BJ (cell line): ENCODE data around the gene IFIT3. TPM values are rescaled to one million over a fixed set of nuclear protein-coding genes. Genes with fewer than 3 reads are reported as not detected.

Source experiments
- CTCF ChIA-PET: fragments of 350-600 bp; formaldehyde crosslinking; extraction: SDS; loops from one replicate; lab custom pipeline; 2021; ENCODE audit warnings: antibody characterized with exemption, inconsistent platforms; lab: Yijun Ruan, JAX
- POLR2A ChIA-PET: fragments of 300-600 bp; sonication (Branson Sonifier 250); formaldehyde crosslinking; extraction: SDS; loops from one replicate; lab custom pipeline; 2021; ENCODE audit warnings: antibody characterized with exemption; lab: Charles Lee
- DNase-seq: peaks from one replicate; pipeline ENCODE4 v3.0.0-alpha.2; 2011; ENCODE audit warnings: low read depth
- H3K27me3 ChIP-seq: 2 replicates; pipeline ENCODE4 v1.6.0; 2011; ENCODE audit warnings: low read length; ENCODE audit not compliant: control insufficient read depth, insufficient read depth
- H3K36me3 ChIP-seq: 2 replicates; pipeline ENCODE4 v1.5.1; 2011; ENCODE audit warnings: low read length; ENCODE audit not compliant: control insufficient read depth, insufficient read depth
- H3K4me3 ChIP-seq: 2 replicates; pipeline ENCODE4 v1.5.1; 2011; ENCODE audit warnings: low read depth, mild to moderate bottlenecking, control low read depth, low read length
- CTCF ChIP-seq: IDR thresholded peaks from 2 replicates; pipeline ENCODE4 v1.5.1; 2011; ENCODE audit warnings: low read depth, mild to moderate bottlenecking, control low read depth, inconsistent platforms, low read length, moderate library complexity; ENCODE audit not compliant: insufficient read depth
- polyA plus RNA-seq: library from polyadenylated mRNA; depleted of rRNA; stranded (reverse); fragments of >200 nt; gene quantifications from 2 replicates; pipeline ENCODE4 v1.2.3, GENCODE V29; 2011

Gene IFIT3
- polyA plus RNA-seq, 1 experiment: 18.7 TPM

- no peak overlapping the region for H3K4me3 ChIP-seq
- H3K27me3 ChIP-seq: no peaks in the 10 kb centered on the region
- H3K36me3 ChIP-seq: no peaks in the 10 kb centered on the region
- DNase-seq: no peak
- ChIA-PET CTCF (interaction anchor here (3.9 kb wide), 1 partner anchor 9 kb away, joined by 30 read pairs; no protein-coding TSS in a partner anchor), POLR2A (no interaction called here)
- no peak for TF ChIP-seq CTCF
Observed at GRCh38 chr10:89360157-89360556, 32.4 kb downstream of the IFIT3 start.

- Histone ChIP-seq H3K27me3 (no peaks in the 10 kb centered on the region), H3K36me3 (no peaks in the 10 kb centered on the region), H3K4me3 (no peak overlapping the region)
- DNase-seq: no peak
- CTCF ChIA-PET: interaction anchor here (1.2 kb wide), 2 partner anchors 52 to 144 kb away, joined by 3 read pairs; partner anchors contain the start of gene IFIT5
- TF ChIP-seq CTCF: no peak
- POLR2A ChIA-PET: no interaction called here
Observed at GRCh38 chr10:89362929-89363328, 35.1 kb downstream of the IFIT3 start.

DNA sequence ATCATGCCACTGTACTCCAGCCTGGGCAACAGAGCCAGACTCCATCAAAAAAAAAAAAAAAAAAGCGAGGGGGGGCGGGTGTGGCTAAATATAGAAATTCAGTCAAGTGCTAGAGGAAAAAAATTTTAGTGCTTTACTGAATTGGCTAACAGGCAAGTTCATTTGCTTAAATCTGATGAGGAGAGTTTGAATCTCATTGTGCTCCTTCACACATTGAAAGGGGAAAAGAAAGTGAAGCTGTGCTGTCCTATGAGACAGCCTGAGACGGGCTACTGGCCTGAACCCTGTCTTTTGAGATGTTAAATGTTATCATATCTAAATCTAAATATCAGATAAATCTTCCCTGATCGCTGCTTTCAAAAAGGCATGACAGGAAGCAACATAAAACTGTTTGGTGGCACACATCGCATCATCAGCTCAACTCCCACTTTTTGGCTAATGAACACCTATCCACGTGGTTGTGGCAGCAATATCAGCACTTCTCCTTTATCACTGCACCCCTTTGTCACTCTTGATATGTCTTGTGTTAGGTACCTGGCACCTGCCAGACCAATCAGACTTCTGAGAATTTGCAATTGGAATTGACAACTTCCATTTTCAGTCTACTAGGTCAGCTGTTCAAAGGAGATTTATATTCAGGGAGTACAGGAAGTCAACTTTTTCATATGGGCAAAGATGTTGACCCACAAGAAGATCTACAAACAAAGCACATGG is 36.1 kb downstream of the IFIT3 start:
- ChIA-PET POLR2A (no interaction called here), CTCF (interaction anchor here (1.0 to 1.2 kb wide), 3 partner anchors 33 to 145 kb away, joined by 3 read pairs; partner anchors contain the start of gene IFIT5)
- no peak for TF ChIP-seq CTCF
- no peak for DNase-seq
- H3K36me3 ChIP-seq: no peaks in the 10 kb centered on the region
- no peak overlapping the region for H3K4me3 ChIP-seq
- no peaks in the 10 kb centered on the region for H3K27me3 ChIP-seq

DNA sequence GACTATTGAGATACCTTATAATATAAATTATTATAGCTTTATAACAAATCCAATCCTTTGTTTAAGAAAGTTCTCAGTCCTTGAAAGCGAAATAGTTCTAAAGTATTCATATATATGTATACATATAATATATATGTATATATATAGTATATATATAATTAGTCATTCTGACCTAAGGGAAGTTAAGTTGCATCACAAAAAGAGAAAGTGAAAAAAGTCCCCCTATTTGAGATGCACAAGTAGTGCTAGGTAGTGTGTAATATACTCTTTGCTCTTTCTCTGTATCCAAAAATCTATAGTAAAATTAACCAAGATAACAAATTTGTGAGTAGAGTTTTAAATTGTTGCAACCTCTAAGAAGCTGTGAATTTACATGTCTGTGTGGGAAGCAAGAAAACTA is 36.7 kb downstream of the IFIT3 start:
- POLR2A ChIA-PET: no interaction called here
- DNase-seq: no peak
- Histone ChIP-seq H3K36me3 (no peaks in the 10 kb centered on the region), H3K4me3 (no peak overlapping the region), H3K27me3 (no peaks in the 10 kb centered on the region)
- TF ChIP-seq CTCF: no peak
- CTCF ChIA-PET: interaction anchor here (1.0 to 1.3 kb wide), 4 partner anchors 10 to 94 kb away, joined by 3 read pairs; no protein-coding TSS in a partner anchor

DNA sequence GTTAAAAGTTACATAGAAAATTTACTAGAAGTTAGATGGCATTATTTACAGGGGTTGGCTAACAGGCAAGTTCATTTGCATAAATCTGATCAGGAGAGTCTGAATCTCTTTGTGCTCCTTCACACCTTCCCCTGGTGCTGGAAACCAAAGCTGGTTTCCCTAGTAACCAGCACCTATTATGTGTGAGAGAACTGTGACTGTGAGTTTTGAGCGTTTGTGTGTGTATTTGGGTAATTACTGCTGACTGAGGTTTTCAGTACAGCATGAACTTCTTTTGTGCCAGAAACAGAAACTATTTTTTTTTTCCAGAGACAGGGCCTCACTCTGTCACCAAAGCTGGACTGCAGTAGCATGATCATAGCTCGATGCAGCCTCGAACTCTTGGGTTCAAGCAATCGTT is 39.7 kb downstream of the IFIT3 start:
- ChIA-PET CTCF (interaction anchor here (0.6 to 3.4 kb wide), 4 partner anchors 9 to 24 kb away, joined by 3 to 30 read pairs (median 6); partner anchors contain the start of gene IFIT1), POLR2A (no interaction called here)
- Histone ChIP-seq H3K4me3 (no peak overlapping the region), H3K36me3 (no peaks in the 10 kb centered on the region), H3K27me3 (no peaks in the 10 kb centered on the region)
- TF ChIP-seq CTCF: no peak
- no peak for DNase-seq
